Measurements from ENCODE around the gene TUBGCP4. TPM values are rescaled to one million over a fixed set of nuclear protein-coding genes. Genes with fewer than 3 reads are reported as not detected.

Gene TUBGCP4
- total RNA-seq, 2 experiments from 2014 or later: 32.9 to 33.4 TPM

GRCh38 chr15:43408789-43409188 is 37.9 kb downstream of the TUBGCP4 start:
- Mint-ChIP-seq H3K27ac (no peak overlapping the region), H3K27me3 (no peaks in the 10 kb centered on the region), H3K36me3 (ENCODE audit: low read depth) (peaks cover 40% of the 10 kb centered on the region), H3K4me3 (no peak overlapping the region), H3K4me1 (ENCODE audit: low read depth) (no peaks in the 10 kb centered on the region), H3K9me3 (no peaks in the 10 kb centered on the region)
- intact Hi-C loops (cut with micrococcal nuclease): no loop called here
- DNase-seq (no peak), ATAC-seq (no peak)
- ChIA-PET CTCF (no interaction called here), POLR2A (no interaction called here)
- TF ChIP-seq, protein P1, sequence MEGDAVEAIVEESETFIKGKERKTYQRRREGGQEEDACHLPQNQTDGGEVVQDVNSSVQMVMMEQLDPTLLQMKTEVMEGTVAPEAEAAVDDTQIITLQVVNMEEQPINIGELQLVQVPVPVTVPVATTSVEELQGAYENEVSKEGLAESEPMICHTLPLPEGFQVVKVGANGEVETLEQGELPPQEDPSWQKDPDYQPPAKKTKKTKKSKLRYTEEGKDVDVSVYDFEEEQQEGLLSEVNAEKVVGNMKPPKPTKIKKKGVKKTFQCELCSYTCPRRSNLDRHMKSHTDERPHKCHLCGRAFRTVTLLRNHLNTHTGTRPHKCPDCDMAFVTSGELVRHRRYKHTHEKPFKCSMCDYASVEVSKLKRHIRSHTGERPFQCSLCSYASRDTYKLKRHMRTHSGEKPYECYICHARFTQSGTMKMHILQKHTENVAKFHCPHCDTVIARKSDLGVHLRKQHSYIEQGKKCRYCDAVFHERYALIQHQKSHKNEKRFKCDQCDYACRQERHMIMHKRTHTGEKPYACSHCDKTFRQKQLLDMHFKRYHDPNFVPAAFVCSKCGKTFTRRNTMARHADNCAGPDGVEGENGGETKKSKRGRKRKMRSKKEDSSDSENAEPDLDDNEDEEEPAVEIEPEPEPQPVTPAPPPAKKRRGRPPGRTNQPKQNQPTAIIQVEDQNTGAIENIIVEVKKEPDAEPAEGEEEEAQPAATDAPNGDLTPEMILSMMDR (IDR thresholded peaks at IDR 0.05): no peak

DNA sequence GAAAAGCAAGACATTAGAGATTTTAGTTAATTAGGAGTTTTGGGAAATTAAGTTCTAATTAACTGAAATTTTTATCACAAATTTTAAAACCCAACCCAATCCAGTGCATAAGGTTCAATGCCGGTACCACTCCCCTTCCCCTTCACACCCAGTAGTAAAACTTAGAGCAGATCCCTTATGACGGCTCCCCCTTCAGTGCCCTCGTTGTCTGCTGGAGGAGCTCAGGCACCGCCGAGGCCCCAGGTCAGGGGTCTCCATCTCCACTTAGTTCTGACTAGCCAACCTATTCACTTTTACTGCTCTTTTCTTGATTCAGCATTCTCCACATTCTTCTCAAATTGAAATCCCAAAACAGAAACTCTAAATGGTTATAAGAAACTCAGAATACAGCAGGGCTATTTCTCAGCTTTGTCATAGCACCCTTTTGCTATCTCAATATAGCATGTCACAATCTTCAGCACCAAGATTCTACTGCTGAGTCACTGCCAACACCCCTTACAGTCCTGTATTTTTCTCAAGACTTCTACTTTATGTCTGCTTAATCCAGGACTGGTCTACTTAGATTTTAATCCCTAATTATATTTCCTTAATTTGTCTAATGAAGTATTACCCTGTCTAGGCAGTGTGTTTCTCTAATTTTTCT is 39.8 kb downstream of the TUBGCP4 start:
- POLR2A ChIA-PET: interaction anchor here (1.1 to 1.2 kb wide), 2 partner anchors 11 to 13 kb away, joined by 3 to 4 read pairs; no protein-coding TSS in a partner anchor
- Mint-ChIP-seq H3K27me3 (no peaks in the 10 kb centered on the region), H3K27ac (peak overlapping the region; percentile 18)

DNA sequence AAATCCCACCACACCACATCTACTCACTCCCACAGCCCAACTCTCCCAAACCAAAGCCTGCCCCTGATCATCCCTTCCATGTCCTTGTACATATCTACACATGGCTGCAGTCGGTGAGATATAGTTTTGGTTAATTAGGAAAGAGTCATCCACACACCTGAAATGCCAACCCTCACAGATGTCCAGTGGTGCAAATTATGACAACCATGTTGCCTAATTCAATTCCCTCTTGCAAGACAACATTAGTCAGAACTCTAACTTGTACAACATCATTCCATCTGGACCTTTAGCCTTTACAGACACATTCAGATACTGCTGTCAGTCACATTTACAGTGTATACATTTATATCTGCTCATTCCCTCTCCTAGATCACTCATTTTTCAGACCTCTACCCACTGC is 41.2 kb downstream of the TUBGCP4 start:
- ChIA-PET POLR2A (no interaction called here), CTCF (interaction anchor here (1.1 kb wide), 1 partner anchor 36 kb away, joined by 3 read pairs; no protein-coding TSS in a partner anchor)
- TF ChIP-seq, protein P1 (IDR thresholded peaks at IDR 0.05): no peak
- no peak overlapping the region for H3K27ac Mint-ChIP-seq
- ATAC-seq (no peak), DNase-seq (no peak)
- H3K4me3 Mint-ChIP-seq: no peak overlapping the region
- no peaks in the 10 kb centered on the region for H3K4me1 Mint-ChIP-seq (ENCODE audit: low read depth)
- H3K27me3 Mint-ChIP-seq: no peaks in the 10 kb centered on the region
- H3K9me3 Mint-ChIP-seq: no peaks in the 10 kb centered on the region
- intact Hi-C loops (cut with micrococcal nuclease): no loop called here
- peaks cover 40% of the 10 kb centered on the region for H3K36me3 Mint-ChIP-seq (ENCODE audit: low read depth)

More for the DNA sequence above, 39.8 kb downstream of the TUBGCP4 start:
- Mint-ChIP-seq H3K36me3 (ENCODE audit: low read depth) (peaks cover 39% of the 10 kb centered on the region), H3K4me1 (ENCODE audit: low read depth) (no peaks in the 10 kb centered on the region), H3K9me3 (no peaks in the 10 kb centered on the region), H3K4me3 (no peak overlapping the region)
- DNase-seq: no peak
- intact Hi-C loops (cut with micrococcal nuclease): no loop called here
- TF ChIP-seq, protein P1 (IDR thresholded peaks at IDR 0.05): no peak
- ATAC-seq: no peak
- CTCF ChIA-PET: interaction anchor here (1.1 kb wide), 1 partner anchor 13 kb away, joined by 3 read pairs; no protein-coding TSS in a partner anchor

DNA sequence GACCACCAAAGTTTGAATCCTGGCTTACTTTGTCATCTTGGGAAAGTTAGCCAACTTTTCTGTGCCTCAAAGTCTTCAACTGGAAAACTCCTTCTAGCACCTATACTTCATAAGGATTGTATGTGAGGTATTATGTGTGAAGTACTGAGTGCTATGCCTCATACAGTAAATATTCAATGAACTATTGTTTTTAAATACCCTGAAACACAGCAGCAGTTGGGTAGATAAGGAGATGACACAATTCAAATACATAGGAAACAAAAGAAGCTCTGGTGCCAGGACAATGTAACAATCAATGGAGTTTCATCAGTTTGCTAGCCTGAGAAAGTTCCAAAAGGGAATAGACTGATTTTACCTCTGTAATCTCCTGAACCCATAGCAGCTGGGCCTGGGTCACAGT is 43.3 kb downstream of the TUBGCP4 start:
- DNase-seq: no peak
- intact Hi-C loops (cut with micrococcal nuclease): no loop called here
- H3K4me3 Mint-ChIP-seq: no peak overlapping the region
- ATAC-seq: no peak
- no peaks in the 10 kb centered on the region for H3K27me3 Mint-ChIP-seq
- no peaks in the 10 kb centered on the region for H3K4me1 Mint-ChIP-seq (ENCODE audit: low read depth)
- H3K9me3 Mint-ChIP-seq: no peaks in the 10 kb centered on the region
- peak overlapping the region; percentile 62 for H3K27ac Mint-ChIP-seq
- TF ChIP-seq, protein P1 (IDR thresholded peaks at IDR 0.05): no peak
- peaks cover 39% of the 10 kb centered on the region for H3K36me3 Mint-ChIP-seq (ENCODE audit: low read depth)
- CTCF ChIA-PET: no interaction called here
- POLR2A ChIA-PET: interaction anchor here (1.0 kb wide), 2 partner anchors 9 to 54 kb away, joined by 3 to 4 read pairs; no protein-coding TSS in a partner anchor

DNA sequence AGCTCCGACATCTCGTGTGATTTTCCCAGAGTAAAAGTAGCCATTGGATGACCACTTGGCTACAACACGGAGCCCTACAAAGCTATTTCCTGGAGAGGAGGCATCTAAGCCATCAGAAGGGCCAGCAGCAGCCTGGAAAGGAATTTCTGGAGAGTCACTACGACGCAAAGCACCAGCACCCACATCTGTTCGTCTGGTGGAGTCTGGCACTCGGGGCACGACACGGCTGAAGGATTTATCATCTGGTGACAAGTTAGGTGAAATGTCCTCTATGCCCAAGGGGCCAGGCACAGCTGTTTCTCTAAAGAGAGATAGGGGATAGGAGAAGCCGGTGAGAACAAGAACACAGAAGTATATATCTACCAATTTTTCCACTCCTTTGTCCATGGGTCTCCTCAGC is 49.5 kb downstream of the TUBGCP4 start:
- Mint-ChIP-seq H3K9me3 (no peaks in the 10 kb centered on the region), H3K36me3 (ENCODE audit: low read depth) (peaks cover 33% of the 10 kb centered on the region), H3K4me3 (no peak overlapping the region), H3K27ac (no peak overlapping the region), H3K4me1 (ENCODE audit: low read depth) (peaks cover 12% of the 10 kb centered on the region), H3K27me3 (no peaks in the 10 kb centered on the region)
- POLR2A ChIA-PET: interaction anchor here (0.6 kb wide), 1 partner anchor 18 kb away, joined by 3 read pairs; no protein-coding TSS in a partner anchor
- CTCF ChIA-PET: interaction anchor here (0.8 kb wide), 1 partner anchor 95 kb away, joined by 3 read pairs; no protein-coding TSS in a partner anchor
- ATAC-seq (no peak), DNase-seq (no peak)
- intact Hi-C loops (cut with micrococcal nuclease): no loop called here
- TF ChIP-seq, protein P1 (IDR thresholded peaks at IDR 0.05): no peak
